ENCODE data around the gene EPHB6.

- TF ChIP-seq, protein P1, sequence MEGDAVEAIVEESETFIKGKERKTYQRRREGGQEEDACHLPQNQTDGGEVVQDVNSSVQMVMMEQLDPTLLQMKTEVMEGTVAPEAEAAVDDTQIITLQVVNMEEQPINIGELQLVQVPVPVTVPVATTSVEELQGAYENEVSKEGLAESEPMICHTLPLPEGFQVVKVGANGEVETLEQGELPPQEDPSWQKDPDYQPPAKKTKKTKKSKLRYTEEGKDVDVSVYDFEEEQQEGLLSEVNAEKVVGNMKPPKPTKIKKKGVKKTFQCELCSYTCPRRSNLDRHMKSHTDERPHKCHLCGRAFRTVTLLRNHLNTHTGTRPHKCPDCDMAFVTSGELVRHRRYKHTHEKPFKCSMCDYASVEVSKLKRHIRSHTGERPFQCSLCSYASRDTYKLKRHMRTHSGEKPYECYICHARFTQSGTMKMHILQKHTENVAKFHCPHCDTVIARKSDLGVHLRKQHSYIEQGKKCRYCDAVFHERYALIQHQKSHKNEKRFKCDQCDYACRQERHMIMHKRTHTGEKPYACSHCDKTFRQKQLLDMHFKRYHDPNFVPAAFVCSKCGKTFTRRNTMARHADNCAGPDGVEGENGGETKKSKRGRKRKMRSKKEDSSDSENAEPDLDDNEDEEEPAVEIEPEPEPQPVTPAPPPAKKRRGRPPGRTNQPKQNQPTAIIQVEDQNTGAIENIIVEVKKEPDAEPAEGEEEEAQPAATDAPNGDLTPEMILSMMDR (IDR thresholded peaks at IDR 0.05; ENCODE audit: insufficient read depth, low read length): peak; percentile 50
- TF ChIP-seq REST (IDR thresholded peaks at IDR 0.05; ENCODE audit: insufficient replicate concordance, low read depth): no peak
- no peak for TF ChIP-seq POLR2AphosphoS5 (IDR thresholded peaks at IDR 0.05; ENCODE audit: low read depth)
Measured at GRCh38 chr7:142866361-142867096, 11.7 kb downstream of the EPHB6 start.
